ENCODE results near the gene PSD4.

- no peak for TF ChIP-seq CTCF (IDR thresholded peaks at IDR 0.05)
- no peak for TF ChIP-seq POLR2A (IDR thresholded peaks at IDR 0.05)
These were observed 840 bp upstream of the PSD4 start for GRCh38 chr2:113172721-113173541.

Data from adrenal gland (tissue), 5 donors.